H4 (cell line): Measurements from ENCODE around the gene GALT. TPM values are rescaled to one million over a fixed set of nuclear protein-coding genes. Genes with fewer than 3 reads are reported as not detected.

Experiments used
- DNase-seq: peaks from one replicate; pipeline ENCODE4 v3.0.0-alpha.2; 2015; ENCODE audit warnings: low spot score
- total RNA-seq: library from RNA; depleted of rRNA; stranded (reverse); fragments of >200 nt; shearing (Covaris generic); gene quantifications from 2 replicates; pipeline ENCODE4 v1.2.3, GENCODE V29; 2014; rRNA removed

GALT gene
- total RNA-seq, 1 experiment from 2014 or later: 25.8 TPM

DNA sequence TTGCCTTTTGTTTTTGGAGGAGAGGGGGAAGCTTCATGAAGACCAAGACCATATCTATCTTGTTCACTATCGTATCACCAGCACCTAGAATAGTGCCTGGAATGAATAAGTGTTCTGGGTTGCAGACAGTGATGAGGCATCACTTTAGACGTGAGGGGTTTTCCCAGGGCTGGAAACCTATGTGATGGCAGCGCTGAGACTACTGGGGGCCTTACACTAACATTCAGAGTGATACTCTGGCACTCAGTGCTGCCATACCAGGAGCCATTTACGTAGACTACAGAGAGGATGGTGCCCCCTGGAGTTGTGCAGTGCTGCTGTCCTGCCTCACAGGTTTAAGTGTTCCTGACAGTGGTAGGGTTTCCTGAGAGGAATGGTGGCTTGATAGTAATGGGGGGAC, 37.7 kb downstream of the GALT start:
- no peak for DNase-seq

DNA sequence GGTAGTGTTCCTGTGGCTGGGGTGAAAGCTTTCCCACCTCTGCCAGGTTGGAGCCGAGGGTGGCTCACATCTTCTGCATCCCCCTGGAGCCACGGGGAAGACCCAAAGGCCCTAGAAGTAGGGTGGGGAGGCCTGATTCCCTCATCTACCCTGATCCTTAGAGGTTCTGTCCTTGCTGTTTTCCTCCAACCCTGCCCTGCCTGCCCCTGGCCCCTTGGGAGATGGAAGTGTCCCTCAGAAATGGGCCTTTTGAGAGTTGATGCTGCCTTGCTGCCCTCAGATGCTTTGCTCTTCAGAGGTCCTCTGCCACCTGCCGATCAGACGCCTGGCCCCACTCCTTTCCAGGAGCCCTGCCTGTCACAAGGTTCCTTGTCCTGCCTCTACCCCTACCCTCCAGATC, 38.3 kb downstream of the GALT start:
- DNase-seq: no peak

DNA sequence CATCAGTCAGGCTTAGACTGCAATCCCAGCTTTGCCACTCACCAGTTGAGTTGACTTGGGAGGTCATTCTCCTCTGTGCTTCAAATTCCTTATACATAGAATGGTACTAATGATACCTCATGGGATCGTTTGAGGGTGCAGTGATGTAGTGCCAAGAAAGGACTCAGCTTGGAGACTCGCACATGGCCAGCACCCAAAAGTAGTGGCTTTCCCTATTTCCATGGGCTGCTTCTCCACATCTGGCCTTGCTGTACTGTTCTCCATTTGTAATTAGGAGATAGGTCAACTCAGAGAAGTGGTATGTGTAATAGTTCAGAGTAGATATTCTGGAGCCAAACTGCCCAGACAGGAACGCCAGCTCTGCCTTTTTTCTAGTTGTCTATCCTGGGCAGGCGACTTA, 39.1 kb downstream of the GALT start:
- no peak for DNase-seq

DNA sequence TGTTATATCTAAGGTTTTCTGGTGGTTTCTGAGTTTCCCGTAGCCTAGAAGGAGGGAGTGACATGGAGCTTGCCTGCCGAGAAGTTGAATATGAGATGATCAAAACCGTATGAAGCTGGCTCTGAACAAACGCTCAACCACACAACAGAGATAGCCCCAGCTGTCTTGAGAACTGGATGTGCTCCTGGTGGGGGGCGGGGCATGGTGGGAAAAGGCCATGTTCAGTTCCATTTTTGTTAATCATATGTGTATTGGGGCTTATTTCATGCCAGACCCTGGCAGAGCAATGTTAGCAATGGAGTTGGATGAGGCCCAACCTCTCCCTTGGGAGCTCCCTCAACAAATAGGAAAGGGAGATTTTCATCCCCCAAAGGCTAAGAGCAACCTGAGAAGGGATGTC, 39.8 kb downstream of the GALT start:
- DNase-seq: no peak

DNA sequence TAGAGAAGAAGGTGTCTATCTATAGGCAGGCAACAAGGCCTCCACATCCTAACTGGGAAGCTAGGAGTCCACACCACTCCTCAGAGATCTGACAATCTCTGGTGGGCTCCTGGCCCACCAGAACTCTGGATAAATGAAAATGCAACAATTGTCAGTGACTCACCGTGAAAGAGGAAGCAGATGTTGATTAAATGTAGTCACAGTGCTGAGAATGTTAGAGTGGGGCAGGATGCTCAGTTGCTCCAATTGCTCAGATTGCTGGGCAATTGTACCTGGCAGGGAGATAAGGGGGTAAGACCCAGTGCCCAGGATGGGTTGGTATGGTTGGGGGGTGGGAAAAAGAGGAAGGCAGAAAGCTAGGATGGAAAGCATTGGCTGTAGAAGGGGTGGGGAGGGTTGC, 40.3 kb downstream of the GALT start:
- DNase-seq: no peak

DNA sequence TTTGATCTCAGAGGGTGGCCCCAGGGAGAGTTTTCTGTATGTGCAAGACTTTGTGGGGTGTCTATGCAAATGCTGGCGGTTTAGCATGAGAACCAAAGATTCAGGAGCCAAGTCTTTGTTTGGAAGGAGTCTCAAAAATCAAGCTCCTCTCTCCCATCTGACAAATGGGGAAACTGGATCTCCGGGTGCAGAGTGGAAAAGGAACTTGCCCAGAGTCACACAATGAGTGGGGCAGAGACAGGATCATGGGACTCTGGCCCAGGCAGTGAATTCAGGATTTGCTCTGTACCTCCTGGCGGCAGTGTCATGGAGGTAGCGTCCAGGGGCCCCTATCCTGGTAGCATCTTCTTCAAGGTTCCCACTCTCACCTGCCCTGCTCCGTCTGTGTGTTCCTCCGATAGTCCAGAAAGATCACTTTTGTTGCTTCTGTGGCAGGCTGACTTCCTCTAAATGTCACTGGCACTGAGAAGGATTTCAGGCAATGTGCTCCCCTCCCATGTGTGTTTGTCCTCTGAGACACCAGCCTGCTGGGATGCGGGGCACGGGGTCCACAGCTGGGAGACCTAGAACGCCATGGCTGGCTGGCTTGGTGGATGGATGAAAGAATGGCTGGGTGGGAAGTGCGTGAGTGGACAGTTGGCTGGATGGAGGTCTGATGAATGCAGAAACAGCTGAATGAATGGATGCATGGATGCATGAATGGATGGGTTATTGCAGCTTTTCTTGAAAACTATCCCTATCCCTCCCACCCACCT, 41.0 kb downstream of the GALT start:
- no peak for DNase-seq

DNA sequence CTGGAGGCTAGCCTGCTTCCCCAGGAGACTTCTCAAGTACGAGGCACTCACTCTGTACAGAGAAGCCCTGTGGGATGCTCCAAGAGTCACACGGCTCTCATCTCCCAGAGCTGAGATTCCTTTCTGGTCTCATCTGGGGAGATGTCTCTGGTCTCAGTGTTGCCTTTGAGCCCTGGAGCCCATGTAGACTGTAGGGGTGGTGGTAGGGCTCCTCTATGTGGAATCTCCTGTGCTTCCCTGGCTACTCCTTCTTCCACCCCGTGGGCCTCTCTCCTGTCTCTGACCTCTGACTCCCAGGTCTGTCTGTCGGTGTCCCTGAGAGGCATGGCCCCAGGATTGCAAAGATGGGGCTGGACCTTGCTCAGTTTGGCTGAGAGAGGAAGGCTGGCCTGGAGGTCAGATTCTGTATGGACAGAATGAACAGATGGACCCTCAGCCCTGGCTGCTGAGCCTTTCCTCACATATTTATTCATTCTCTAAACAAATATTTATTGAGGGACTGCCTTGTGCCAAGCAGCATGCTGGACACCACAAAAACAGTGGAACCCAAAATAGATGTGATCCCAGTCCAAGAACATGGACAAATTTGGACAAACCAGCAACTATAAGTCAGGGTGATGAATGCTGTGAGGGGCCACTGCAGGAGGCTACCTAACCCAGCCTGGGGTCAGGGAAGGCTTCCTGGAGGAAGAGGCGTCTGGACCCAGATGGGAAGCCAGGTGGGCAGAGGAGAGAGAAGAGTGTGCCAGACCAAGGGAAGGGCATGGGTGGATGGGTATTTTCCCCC, 42.0 kb downstream of the GALT start:
- DNase-seq: no peak

DNA sequence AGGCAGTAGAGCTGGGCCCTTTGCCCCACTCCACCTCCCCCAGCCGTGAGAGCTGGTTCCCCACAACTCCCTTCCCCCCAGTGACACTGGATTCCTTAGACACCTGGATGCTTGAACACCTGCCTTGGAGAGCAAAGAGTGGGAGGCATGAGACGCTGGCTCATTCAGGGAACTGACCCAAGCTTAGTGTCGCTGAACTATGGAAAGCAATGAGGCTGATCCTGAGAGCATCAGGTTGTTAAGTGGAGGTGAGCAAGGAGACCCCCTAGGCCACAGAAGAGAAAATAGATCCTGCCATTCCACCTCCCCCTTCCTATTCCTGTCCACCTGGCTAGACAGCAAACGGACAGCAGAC, 42.6 kb downstream of the GALT start:
- DNase-seq: no peak

DNA sequence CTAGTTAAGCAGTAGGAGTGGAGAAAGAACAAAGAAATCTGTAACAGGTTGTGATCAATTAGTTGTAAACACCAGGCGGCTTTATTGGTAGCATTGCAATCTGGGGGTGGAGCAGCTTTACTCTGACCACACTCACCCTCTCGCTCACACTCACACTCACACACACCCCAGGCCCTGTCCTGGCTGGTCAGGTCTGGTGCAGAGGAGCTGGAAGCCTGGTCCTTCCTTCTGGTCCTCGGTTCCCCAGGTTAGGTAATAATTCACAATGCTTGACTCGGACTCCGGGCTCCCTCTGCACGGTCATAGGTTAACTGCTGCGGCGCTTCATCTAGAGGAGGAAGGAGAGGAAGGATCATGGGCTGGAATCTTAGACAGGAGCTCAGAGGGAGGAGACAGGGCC, 43.0 kb downstream of the GALT start:
- DNase-seq: no peak

DNA sequence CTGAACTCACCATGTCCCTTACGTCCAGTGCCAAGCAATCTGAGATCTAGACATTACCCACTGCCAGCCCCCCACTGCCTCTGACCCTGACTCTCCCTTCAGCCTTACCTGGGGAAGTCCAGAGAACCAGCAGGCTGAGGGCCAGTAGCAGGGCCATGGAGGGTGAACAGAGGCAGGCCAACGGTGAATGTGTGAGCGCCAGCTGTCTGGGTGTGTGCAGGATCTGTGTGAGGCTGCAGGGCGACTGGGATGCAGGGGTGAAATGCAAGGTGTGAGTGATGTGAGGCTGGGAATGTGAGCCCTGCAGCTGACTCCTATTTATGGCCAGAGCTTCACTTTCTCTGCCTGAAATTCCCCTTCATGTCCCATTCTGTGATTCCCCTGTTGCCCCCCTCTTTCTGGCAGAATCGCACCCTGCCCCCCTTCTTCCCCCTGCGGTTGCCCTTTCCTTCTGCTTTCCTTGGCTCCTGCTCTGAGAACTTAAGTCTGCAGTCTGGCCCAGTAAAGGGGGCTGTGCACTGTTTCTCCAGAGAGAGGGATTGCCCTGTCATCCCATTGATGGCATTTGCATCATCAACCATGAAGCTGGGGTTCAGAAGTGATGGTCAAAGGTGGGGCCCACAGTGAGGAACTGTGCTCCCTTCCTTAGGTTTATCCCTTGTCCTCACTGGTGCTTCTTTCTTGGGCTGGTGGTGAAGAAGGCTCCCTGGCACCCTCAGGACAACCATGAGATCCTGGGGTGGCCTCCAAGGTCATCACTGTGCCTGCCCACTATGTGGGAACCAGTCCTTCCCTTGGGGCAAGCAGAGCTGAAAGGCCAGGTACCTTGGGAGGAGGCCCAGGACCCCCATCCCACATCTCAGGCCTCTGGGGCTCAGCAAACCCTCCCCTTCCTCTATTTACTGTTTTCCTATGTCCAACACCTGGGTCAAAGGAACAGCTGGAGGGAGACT, 44.8 kb downstream of the GALT start, which contains the start of gene CCL19:
CCL19 (minus strand) TSS at position 294 of the 953 bp plus-strand sequence; CDS start at position 157, 137 bp downstream.
- DNase-seq: no peak

DNA sequence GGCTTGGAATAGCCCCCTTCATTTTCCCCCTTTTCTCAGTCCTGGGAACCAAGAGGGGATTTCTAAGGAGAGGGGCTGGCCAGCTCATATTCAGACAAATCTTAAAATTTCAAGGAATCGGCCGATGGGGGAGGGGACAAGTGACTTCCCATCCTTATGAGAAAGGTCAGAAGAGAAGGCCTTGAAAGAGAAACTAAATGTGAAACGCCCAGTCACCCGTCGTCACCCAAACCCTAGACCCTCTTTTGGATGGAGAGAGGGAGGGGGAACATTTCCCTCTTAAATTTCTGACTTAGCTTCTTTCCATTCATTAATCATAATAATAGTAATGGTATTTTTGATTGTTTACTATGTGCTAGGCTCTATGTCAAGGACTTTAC, 45.5 kb downstream of the GALT start:
- DNase-seq: no peak

DNA sequence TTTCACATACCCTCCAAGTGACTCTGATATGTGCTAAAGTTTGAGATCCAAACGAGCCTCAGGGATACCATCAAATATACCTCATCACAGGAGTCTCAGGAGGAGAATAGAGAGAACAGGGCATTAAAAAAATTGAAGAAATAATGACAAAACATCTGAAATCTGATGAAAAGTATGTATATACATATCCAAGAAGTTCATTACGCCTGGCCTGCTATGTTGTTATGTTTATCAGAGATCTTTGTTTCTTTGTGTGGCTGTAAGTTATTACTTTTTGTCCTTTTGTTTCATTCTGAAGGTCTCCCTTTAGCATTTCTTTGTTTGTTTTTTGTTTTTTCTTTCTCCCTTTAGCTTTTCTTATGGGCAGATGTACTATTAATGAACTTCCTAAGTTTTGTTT, 47.1 kb downstream of the GALT start:
- DNase-seq: no peak

DNA sequence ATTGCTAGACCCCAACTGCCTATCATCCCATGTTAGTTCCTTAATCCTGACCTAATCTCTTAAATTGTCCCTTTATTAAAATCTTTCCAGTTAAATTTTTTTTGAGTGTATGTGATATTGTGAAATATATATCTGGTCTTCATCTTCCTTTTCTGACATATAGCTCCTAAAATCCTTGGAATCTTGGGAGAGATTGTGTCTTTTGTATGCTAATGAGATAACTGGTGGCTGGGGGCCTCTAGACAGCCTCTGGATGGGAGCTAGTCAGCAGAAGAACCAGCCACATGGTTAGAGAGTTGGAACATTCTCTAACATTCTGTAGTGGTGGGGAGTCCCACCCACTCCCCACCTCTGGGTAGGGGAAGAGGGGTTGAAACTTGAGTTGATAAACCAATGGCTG, 48.3 kb downstream of the GALT start:
- DNase-seq: no peak

Other genes with a start within 250 kb of the GALT start
- gene FAM219A, start 188.1 kb upstream of the GALT start, total RNA-seq: 13.6 and 17.9 TPM in 2 replicates
- 0.04 and 0.27 TPM in 2 replicates for gene DNAI1, start 187.9 kb upstream of the GALT start, total RNA-seq
- 1.9 and 2.3 TPM in 2 replicates for gene ENHO, start 123.7 kb upstream of the GALT start, total RNA-seq
- 0.15 and 0.55 TPM in 2 replicates for gene CNTFR, start 57.0 kb upstream of the GALT start, total RNA-seq
- 52.8 and 59.3 TPM in 2 replicates for gene RPP25L, start 34.6 kb upstream of the GALT start, total RNA-seq
- gene DCTN3, start 26.2 kb upstream of the GALT start, total RNA-seq: 153 and 168 TPM in 2 replicates
- 0.21 TPM in 1 of 2 replicates, not detected in the other for gene ARID3C, start 17.6 kb upstream of the GALT start, total RNA-seq
- gene SIGMAR1, start 8.9 kb upstream of the GALT start, total RNA-seq: 80.2 and 127 TPM in 2 replicates
- 8.9 and 12.4 TPM in 2 replicates for gene IL11RA, start 5.5 kb downstream of the GALT start, total RNA-seq
- gene CCL27, start 16.0 kb downstream of the GALT start, total RNA-seq: not detected in 2 replicates
- gene CCL19, start 44.6 kb downstream of the GALT start, total RNA-seq: not detected in 2 replicates
- gene CCL21, start 63.5 kb downstream of the GALT start, total RNA-seq: not detected in 2 replicates